Erythroblast (primary cell): ENCODE measurements around the gene LRRC25.

Experiments
- GATA1 ChIP-seq: IDR thresholded peaks from 2 replicates; pipeline ENCODE4 v1.6.1; 2011; ENCODE audit warnings: low read depth, mild to moderate bottlenecking, control low read depth, low read length, moderate library complexity
- POLR2A ChIP-seq: IDR thresholded peaks from 2 replicates; pipeline ENCODE4 v1.6.1; 2011; ENCODE audit warnings: mild to moderate bottlenecking, low read length

GRCh38 chr19:18366021-18366435 lies 31.4 kb downstream of the LRRC25 start:
- TF ChIP-seq POLR2A (no peak), GATA1 (no peak)
